Activated gamma-delta T cell (primary cell): Measurements from ENCODE around the gene ABAT.
"Not testable (repeated sequence)": the region's sequence is repeated elsewhere in the genome, so short reads cannot be mapped to it uniquely, and the experiment has no call there.

ENCODE experiments used
- DNase-seq: peaks from one replicate; lab custom pipeline; 2025; lab: John Stamatoyannopoulos, UW

ABAT gene

GRCh38 chr16:8785408-8785807 is 111.0 kb downstream of the ABAT start:
- DNase-seq = no peak

GRCh38 chr16:8786316-8786715 is 111.9 kb downstream of the ABAT start:
- DNase-seq = not testable (repeated sequence)

- no peak for DNase-seq
Observed at GRCh38 chr16:8788578-8789172, 114.3 kb downstream of the ABAT start.

- DNase-seq = no peak
Observed at GRCh38 chr16:8795091-8795490, 120.7 kb downstream of the ABAT start.

GRCh38 chr16:8795818-8796217 is 121.4 kb downstream of the ABAT start:
- DNase-seq = no peak

GRCh38 chr16:8796469-8797363 is 122.3 kb downstream of the ABAT start:
- no peak for DNase-seq

- DNase-seq = peak; percentile 87
Observed at GRCh38 chr16:8797364-8798173, 123.2 kb downstream of the ABAT start, which contains the start of the genes PMM2 and TMEM186. TSS of gene PMM2 (plus strand) at chr16:8797839. CDS start at chr16:8797883, 44 bp downstream. TSS of gene TMEM186 (minus strand) at chr16:8797639. CDS start at chr16:8797614, 25 bp downstream.

GRCh38 chr16:8798174-8798527 is 123.7 kb downstream of the ABAT start:
- DNase-seq = no peak

GRCh38 chr16:8798535-8799157 is 124.2 kb downstream of the ABAT start:
- no peak for DNase-seq

- DNase-seq = no peak
Observed at GRCh38 chr16:8801701-8802100, 127.3 kb downstream of the ABAT start.

- not testable (repeated sequence) for DNase-seq
Observed at GRCh38 chr16:8803733-8804132, 129.3 kb downstream of the ABAT start.

GRCh38 chr16:8804313-8804712 is 129.9 kb downstream of the ABAT start:
- DNase-seq = no peak

GRCh38 chr16:8806272-8806983 is 132.0 kb downstream of the ABAT start:
- no peak for DNase-seq

GRCh38 chr16:8807189-8807588 is 132.8 kb downstream of the ABAT start:
- no peak for DNase-seq

GRCh38 chr16:8808009-8808408 is 133.6 kb downstream of the ABAT start:
- no peak for DNase-seq

GRCh38 chr16:8808613-8809353 is 134.4 kb downstream of the ABAT start:
- no peak for DNase-seq

- no peak for DNase-seq
Observed at GRCh38 chr16:8812162-8812843, 137.9 kb downstream of the ABAT start.

- no peak for DNase-seq
Observed at GRCh38 chr16:8814095-8814806, 139.8 kb downstream of the ABAT start.

GRCh38 chr16:8816967-8817655 is 142.7 kb downstream of the ABAT start:
- DNase-seq = no peak
